Measurements from ENCODE around the gene MROH8. TPM values are rescaled to one million over a fixed set of nuclear protein-coding genes. Genes with fewer than 3 reads are reported as not detected.
"Not testable (repeated sequence)": the region's sequence is repeated elsewhere in the genome, so short reads cannot be mapped to it uniquely, and the experiment has no call there.

MROH8 gene
- total and polyA plus RNA-seq, 5 experiments from 2014 or later = 0.49 to 2.5 (median 0.71) TPM

DNA sequence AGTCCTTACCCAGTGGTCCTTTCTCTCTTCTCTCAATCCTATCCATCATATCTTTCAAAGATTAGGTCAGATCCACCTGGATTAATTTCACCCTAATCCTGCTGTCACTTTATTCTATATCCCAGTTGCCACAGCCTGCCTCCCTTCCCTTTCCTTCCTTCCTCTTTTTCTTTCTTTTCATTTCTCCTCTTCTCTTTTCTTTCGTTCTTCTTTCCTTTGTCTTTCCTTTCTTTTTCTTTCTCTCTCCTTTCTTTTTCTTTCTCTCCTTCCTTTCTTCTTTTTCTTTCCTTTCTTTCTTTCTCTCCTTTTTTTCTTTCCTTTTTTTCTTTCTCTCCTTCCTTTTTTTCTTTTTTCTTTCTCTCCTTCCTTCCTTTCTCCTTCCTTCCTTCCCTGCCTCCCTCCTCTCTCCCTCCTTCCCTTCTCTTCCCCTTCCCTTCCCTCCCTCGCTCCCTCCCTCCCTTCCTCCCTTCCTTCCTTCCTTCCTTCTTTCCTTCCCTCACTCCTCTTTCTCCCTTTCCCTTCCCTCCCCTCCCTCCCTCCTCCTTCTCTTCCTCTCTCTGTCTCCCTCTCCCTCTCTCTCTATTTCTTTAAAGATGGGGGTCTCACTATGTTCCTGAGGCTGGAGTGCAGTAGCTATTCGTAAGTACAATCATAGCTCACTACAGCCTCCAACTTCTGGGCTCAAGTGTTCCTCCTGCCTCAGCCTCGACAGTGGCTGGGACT, 15.4 kb downstream of the MROH8 start:
- Mint-ChIP-seq H3K27me3 (peaks cover 0 to 1% (median 0%) of the 10 kb centered on the region in 5 donors), H3K27ac (no peak overlapping the region), H3K36me3 (peaks cover 0 to 13% (median 9%) of the 10 kb centered on the region in 3 donors), H3K4me1 (no peaks in the 10 kb centered on the region), H3K9me3 (no peaks in the 10 kb centered on the region), H3K4me3 (no peak overlapping the region)
- POLR2A ChIA-PET = interaction anchor here (0.6 kb wide), 1 partner anchor 36 kb away, joined by 5 read pairs; no protein-coding TSS in a partner anchor
- no peak for ATAC-seq
- DNase-seq = no peak

DNA sequence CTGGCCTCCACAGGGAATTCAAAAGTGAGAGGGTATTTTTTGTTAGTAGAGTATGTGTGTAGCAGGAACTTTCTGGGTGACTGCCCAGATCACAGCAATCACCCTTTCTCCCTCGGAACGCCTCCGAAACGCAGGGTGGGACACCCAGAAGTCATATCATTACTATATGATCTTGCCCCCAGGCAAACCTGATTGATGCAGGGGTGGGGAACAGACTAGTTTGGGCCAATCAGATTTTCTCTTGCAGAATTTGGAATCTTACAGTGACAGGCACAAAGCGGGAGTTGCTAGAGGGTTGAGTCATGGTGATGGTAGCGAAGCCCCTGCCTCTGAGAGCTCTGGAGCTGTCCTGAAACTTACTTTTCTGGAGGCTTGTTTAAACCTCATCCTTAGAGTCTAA, 16.7 kb downstream of the MROH8 start:
- H3K27me3 Mint-ChIP-seq = peaks cover 0 to 1% (median 0%) of the 10 kb centered on the region in 5 donors
- no peak overlapping the region for H3K4me3 Mint-ChIP-seq
- H3K4me1 Mint-ChIP-seq = no peaks in the 10 kb centered on the region
- no peak for DNase-seq
- ATAC-seq = no peak
- POLR2A ChIA-PET = interaction anchor here (0.6 kb wide), 1 partner anchor 861 kb away, joined by 5 read pairs; no protein-coding TSS in a partner anchor
- peak overlapping the region in 1 of 10 donors; percentile 50 for H3K27ac Mint-ChIP-seq
- H3K36me3 Mint-ChIP-seq = peaks cover 0 to 10% (median 5%) of the 10 kb centered on the region in 3 donors
- no peaks in the 10 kb centered on the region for H3K9me3 Mint-ChIP-seq

DNA sequence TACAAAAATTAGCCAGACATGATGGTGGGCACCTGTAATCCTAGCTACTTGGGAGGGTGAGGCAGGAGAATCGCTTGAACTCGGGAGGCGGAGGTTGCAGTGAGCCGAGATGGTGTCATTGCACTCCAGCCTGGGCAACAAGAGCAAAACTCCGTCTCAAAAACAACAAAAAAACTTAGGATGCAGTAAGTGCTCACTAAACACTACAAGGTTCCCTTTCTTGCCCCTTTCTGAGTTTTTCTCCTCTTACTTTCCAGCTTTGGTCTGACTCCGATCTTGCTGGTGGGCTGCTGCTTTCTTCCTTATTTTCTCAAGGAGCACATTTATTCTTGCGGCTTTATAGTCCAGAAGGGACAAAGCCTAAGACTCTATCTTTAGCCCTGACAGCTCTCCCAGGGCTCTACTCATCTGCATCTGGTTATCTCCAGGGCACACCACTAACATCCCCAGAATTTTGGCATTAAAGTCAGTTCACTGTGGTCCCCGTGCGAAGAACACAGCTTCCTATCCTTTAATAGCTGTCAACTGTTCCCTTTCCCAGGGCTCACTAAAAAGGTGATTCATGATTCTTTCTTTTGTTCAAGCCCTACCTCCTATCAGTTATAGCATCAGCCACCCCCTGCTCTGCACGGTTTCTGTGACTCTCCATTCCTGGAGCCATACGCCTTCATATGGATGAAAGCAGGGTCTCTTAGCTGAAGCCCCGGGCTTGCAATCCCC, 17.4 kb downstream of the MROH8 start:
- H3K36me3 Mint-ChIP-seq = peaks cover 0 to 9% (median 4%) of the 10 kb centered on the region in 3 donors
- H3K27me3 Mint-ChIP-seq = no peaks in the 10 kb centered on the region
- POLR2A ChIA-PET = interaction anchor here (0.6 kb wide), 1 partner anchor 860 kb away, joined by 5 read pairs; no protein-coding TSS in a partner anchor
- no peaks in the 10 kb centered on the region for H3K9me3 Mint-ChIP-seq
- DNase-seq (no peak), ATAC-seq (no peak)
- H3K27ac Mint-ChIP-seq = no peak overlapping the region
- no peaks in the 10 kb centered on the region for H3K4me1 Mint-ChIP-seq
- no peak overlapping the region for H3K4me3 Mint-ChIP-seq

DNA sequence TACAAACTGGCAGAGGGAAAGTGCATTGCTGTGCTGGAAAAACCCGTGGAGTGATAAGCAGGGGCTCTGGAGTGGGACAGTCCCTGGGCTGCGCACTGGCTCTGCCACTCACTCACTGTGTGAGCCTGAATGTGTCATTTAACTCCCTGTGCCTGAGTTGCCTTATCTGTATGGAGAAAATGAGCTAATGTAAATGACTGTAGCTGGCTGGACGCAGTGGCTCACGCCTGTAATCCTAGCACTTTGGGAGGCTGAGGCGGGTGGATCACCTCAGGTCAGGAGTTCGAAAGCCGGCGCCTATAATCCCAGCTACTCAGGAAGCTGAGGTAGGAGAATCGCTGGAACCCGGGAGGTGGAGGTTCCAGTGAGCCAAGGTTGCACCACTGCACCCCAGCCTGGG, 18.7 kb downstream of the MROH8 start:
- DNase-seq = no peak
- no peaks in the 10 kb centered on the region for H3K27me3 Mint-ChIP-seq
- no peak for ATAC-seq
- H3K9me3 Mint-ChIP-seq = no peaks in the 10 kb centered on the region
- POLR2A ChIA-PET = no interaction called here
- no peaks in the 10 kb centered on the region for H3K4me1 Mint-ChIP-seq
- H3K36me3 Mint-ChIP-seq = peaks cover 0 to 3% (median 1%) of the 10 kb centered on the region in 3 donors
- no peak overlapping the region for H3K4me3 Mint-ChIP-seq
- H3K27ac Mint-ChIP-seq = peak overlapping the region in 3 of 10 donors; percentile 37 to 79 (median 38)

DNA sequence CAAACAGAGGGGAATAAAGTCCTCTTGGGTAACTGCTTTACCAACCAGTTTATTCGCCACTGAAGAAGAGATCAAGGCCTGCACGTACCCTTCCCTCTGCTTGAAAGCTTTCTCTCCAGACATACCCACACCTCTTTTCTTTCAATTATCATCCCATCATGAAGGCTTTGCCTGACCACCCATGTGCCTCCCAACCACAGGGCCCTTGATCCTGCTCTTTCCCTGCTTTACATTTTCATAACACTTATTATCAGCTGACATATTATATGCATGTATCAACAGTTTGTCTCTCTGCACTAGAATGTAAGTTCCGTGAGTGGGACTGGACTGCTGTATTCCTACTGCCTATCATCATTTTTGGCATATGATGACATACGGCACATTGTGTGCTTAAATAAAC, 21.1 kb downstream of the MROH8 start:
- ATAC-seq = no peak
- no peak overlapping the region for H3K4me3 Mint-ChIP-seq

DNA sequence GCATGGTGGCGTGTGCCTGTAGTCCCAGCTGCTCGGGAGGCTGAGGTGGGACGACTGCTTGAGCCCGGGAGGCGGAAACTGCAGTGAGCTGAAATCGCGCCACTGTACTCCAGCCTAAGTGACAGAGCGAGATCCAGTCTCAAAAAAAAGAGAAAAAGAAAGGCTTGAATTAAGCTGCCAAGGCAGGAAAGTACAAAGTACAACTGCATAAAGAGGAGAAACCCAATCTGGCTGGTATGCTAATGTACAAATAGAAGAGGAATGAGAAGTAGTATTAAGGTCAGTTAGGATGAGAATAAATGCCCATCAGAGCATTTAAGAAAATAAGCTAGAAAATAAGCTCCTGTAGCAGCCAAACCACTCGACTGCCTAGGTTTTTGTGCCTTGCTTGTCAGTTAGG, 23.4 kb downstream of the MROH8 start:
- POLR2A ChIA-PET = no interaction called here
- no peaks in the 10 kb centered on the region for H3K9me3 Mint-ChIP-seq
- ATAC-seq = no peak
- no peak for DNase-seq
- H3K36me3 Mint-ChIP-seq = peaks cover 0 to 4% (median 3%) of the 10 kb centered on the region in 3 donors
- H3K4me1 Mint-ChIP-seq = no peaks in the 10 kb centered on the region
- H3K27ac Mint-ChIP-seq = no peak overlapping the region
- H3K27me3 Mint-ChIP-seq = no peaks in the 10 kb centered on the region
- H3K4me3 Mint-ChIP-seq = no peak overlapping the region

More for the DNA sequence above, 21.1 kb downstream of the MROH8 start:
- no peak for DNase-seq
- no peaks in the 10 kb centered on the region for H3K4me1 Mint-ChIP-seq
- peaks cover 0 to 4% (median 3%) of the 10 kb centered on the region in 3 donors for H3K36me3 Mint-ChIP-seq
- POLR2A ChIA-PET = no interaction called here
- H3K27ac Mint-ChIP-seq = no peak overlapping the region
- H3K27me3 Mint-ChIP-seq = no peaks in the 10 kb centered on the region
- no peaks in the 10 kb centered on the region for H3K9me3 Mint-ChIP-seq

DNA sequence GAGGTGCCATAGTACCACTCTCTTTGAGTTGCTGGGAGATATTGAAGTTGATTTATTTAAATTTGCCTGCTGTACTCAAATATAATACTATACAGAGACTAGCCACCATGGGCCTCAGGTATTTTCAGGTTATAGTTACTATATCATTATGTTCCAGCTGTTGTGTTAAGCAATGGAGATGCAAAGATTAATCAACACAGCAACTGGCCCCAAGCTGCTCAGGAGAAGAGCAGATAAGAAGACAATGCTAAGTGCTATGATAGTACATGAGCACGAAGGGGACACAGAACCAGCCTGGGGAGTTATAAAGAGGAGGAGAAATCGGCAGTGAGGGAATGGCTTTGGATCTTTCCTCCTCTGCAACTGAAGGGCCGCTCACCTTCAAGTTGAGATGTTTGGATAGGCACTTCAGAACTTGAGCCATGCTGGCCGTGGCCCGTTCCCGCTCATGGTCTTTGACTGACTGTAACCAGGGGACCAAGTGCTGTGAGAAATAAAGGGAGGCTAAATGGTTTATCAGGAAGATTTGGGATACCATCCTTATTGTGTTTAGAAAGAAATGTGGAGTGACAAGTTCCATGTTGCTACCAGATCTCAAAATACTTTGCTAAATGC, 24.6 kb downstream of the MROH8 start:
- Mint-ChIP-seq H3K36me3 (peaks cover 0 to 4% (median 3%) of the 10 kb centered on the region in 3 donors), H3K27ac (no peak overlapping the region), H3K4me1 (no peaks in the 10 kb centered on the region), H3K27me3 (no peaks in the 10 kb centered on the region), H3K4me3 (no peak overlapping the region), H3K9me3 (no peaks in the 10 kb centered on the region)
- POLR2A ChIA-PET = no interaction called here
- ATAC-seq (no peak), DNase-seq (no peak)

DNA sequence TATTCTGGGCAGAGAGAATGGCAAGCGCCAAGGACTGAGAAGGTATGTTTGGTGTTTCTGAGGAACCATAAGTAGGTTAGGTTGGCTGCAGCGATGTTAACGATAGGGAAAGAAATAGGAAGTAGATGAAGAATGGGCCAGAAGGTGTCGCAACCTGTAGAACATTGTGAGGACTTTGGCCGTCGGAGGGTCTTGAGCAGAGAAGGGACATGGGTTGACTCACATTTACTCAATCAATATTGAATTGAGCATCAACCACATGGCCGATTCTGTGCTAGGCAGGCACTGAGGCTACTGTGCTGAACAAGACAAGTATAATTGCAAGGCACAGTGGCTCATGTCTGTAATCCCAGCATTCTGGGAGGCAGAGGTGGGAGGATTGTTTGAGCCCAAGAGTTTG, 27.1 kb downstream of the MROH8 start:
- H3K4me3 Mint-ChIP-seq = no peak overlapping the region
- no peaks in the 10 kb centered on the region for H3K27me3 Mint-ChIP-seq
- H3K9me3 Mint-ChIP-seq = no peaks in the 10 kb centered on the region
- POLR2A ChIA-PET = no interaction called here
- H3K27ac Mint-ChIP-seq = peak overlapping the region in 1 of 10 donors; percentile 41
- H3K4me1 Mint-ChIP-seq = no peaks in the 10 kb centered on the region
- DNase-seq (no peak), ATAC-seq (no peak)
- H3K36me3 Mint-ChIP-seq = peaks cover 0 to 3% (median 1%) of the 10 kb centered on the region in 3 donors

DNA sequence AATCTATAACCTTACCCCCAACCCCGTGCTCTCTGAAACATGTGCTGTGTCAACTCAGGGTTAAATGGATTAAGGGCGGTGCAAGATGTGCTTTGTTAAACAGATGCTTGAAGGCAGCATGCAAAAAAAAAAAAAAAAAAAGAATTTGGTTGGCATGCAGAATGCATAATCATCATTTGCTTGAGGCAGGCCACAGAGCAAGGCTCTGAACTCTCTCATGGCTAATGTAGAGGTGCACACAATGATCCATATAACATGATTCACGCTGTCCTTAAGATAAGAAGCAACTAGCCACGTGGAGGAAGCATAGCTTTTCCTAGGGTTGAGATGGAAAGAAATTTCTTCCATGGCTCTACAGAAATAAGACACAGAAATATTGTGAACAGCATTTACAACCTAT, 27.8 kb downstream of the MROH8 start:
- DNase-seq (no peak), ATAC-seq (no peak)
- POLR2A ChIA-PET = no interaction called here
- Mint-ChIP-seq H3K4me1 (no peaks in the 10 kb centered on the region), H3K27ac (no peak overlapping the region), H3K36me3 (peaks cover 0 to 3% (median 1%) of the 10 kb centered on the region in 3 donors), H3K9me3 (no peaks in the 10 kb centered on the region), H3K27me3 (no peaks in the 10 kb centered on the region), H3K4me3 (no peak overlapping the region)

DNA sequence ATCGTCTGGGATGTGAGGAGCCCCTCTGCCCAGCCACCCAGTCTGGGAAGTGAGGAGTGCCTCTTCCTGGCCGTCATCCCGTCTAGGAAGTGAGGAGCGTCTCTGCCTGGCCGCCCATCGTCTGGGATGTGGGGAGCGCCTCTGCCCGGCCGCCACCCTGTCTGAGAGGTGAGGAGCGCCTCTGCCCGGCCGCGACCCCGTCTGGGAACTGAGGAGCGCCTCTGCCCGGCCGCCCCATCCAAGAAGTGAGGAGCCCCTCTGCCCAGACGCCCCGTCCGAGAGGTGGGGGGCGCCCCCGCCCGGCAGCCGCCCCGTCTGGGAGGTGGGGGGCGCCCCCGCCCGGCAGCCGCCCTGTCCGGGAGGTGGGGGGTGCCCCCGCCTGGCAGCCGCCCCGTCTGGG, 28.5 kb downstream of the MROH8 start:
- H3K4me3 Mint-ChIP-seq, POLR2A ChIA-PET, H3K9me3 Mint-ChIP-seq, H3K27me3 Mint-ChIP-seq, H3K4me1 Mint-ChIP-seq, H3K36me3 Mint-ChIP-seq, H3K27ac Mint-ChIP-seq, DNase-seq, ATAC-seq: not testable (repeated sequence)

DNA sequence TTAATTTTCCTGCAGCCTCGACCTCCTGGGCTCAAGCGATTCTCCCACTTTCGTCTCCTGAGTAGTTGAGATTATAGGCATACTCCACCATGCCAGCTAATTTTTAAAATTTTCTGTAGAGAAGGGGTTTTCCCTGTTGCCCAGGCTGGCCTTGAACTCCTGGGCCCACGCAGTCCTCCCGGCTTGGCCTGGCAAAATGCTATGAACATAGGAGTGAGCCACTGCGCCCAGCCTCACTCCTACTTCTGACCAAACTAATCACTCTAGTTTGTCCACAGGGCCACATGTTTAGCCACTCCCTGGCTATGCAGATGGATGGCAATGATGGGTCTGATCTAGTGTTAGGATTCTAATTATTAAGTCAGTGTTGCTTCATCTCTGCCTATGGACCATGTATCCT, 32.1 kb downstream of the MROH8 start:
- Mint-ChIP-seq H3K36me3 (no peaks in the 10 kb centered on the region), H3K4me1 (no peaks in the 10 kb centered on the region), H3K27ac (peak overlapping the region in 1 of 10 donors; percentile 21), H3K9me3 (no peaks in the 10 kb centered on the region), H3K27me3 (no peaks in the 10 kb centered on the region), H3K4me3 (no peak overlapping the region)
- no peak for DNase-seq
- ATAC-seq = no peak
- POLR2A ChIA-PET = no interaction called here

DNA sequence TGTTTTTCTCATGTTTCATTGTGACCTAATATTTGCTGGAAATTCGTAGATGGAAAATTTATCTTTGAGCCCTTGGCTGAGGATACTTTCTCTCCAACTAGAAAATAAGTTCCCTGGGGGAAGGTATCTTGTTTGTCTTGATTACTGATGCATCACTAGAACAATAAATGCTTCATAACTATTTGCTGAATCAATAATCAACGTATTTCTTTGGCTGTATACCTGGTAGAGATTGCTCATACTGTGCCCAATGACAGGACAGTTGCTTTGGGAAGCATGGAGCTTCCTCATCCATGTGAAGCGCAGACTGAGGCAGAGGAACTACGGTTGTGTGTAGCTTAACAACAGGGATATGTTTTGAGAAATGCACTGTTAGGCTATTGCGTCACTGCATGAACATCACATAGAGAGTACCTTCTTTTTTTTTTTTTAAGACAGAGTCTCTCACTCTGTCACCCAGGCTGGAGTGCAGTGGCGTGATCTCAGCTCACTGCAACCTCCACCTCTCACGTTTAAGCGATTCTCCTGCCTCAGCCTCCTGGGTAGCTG, 34.4 kb downstream of the MROH8 start:
- no peak for ATAC-seq

DNA sequence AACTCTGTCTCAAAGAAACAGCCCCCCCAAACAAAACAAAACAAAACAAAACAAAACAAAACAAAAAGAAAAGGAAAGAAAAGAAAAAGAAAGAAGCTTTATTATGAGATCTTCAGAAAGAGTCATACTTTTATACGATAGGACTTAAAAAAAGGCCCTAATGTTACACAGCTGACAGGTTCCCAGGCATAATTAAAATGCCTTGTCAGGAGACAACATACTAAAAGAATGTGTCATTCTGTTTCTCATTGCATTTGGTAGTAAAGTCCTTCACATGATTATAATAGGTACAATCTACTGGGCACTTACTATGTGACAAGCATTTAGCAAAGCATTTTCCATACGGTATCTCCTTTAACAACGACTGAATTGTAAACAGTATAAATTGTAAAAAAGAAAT, 36.6 kb downstream of the MROH8 start:
- H3K4me3 Mint-ChIP-seq = no peak overlapping the region
- no peaks in the 10 kb centered on the region for H3K36me3 Mint-ChIP-seq
- POLR2A ChIA-PET = no interaction called here
- no peaks in the 10 kb centered on the region for H3K9me3 Mint-ChIP-seq
- no peaks in the 10 kb centered on the region for H3K4me1 Mint-ChIP-seq
- DNase-seq (no peak), ATAC-seq (no peak)
- H3K27ac Mint-ChIP-seq = no peak overlapping the region
- H3K27me3 Mint-ChIP-seq = no peaks in the 10 kb centered on the region

More for the DNA sequence above, 34.4 kb downstream of the MROH8 start:
- no peaks in the 10 kb centered on the region for H3K27me3 Mint-ChIP-seq
- H3K9me3 Mint-ChIP-seq = no peaks in the 10 kb centered on the region
- H3K4me1 Mint-ChIP-seq = no peaks in the 10 kb centered on the region
- H3K27ac Mint-ChIP-seq = no peak overlapping the region
- POLR2A ChIA-PET = no interaction called here
- no peak overlapping the region for H3K4me3 Mint-ChIP-seq
- no peak for DNase-seq
- H3K36me3 Mint-ChIP-seq = no peaks in the 10 kb centered on the region
